GM21619 (cell line): ENCODE measurements around the gene NEK8.

ENCODE experiments used
- ATAC-seq: cut with Tn5 transposase; IDR thresholded peaks from one replicate; pipeline ENCODE4 v1.9.1; 2021; ENCODE audit not compliant: unreplicated experiment

NEK8 gene

GRCh38 chr17:28728364-28729200 is at the start of gene NEK8:
TSS of gene NEK8 (plus strand) at chr17:28728788. CDS start at chr17:28728814, 26 bp downstream.
- ATAC-seq, result peak; percentile 29

GRCh38 chr17:28682655-28683054 is 45.9 kb upstream of the NEK8 start:
- no peak for ATAC-seq

GRCh38 chr17:28684963-28685362 is 43.6 kb upstream of the NEK8 start:
- no peak for ATAC-seq

GRCh38 chr17:28685366-28685765 is 43.2 kb upstream of the NEK8 start:
- no peak for ATAC-seq

DNA sequence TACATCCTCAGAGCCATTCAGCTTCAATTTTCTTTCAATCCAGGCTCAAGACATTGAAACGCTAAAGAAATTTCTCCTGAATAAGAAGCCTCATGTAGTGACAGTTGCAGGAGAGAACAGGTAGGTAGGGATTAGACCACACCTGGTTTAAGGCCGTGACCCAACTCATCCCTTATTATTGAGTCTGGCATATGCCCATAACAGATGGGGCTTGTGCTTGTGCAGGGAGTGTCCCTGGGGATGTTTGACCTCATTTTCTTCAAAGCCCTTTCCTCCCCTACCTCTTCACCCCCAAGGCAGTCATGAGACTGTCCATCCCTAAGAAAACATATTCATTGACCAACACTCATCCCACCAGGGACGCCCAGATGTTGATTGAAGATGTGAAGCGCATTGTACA is 42.3 kb upstream of the NEK8 start:
- ATAC-seq, result no peak

GRCh38 chr17:28688481-28688880 is 40.1 kb upstream of the NEK8 start:
- ATAC-seq, result no peak

GRCh38 chr17:28689011-28689410 is 39.6 kb upstream of the NEK8 start:
- ATAC-seq, result no peak

DNA sequence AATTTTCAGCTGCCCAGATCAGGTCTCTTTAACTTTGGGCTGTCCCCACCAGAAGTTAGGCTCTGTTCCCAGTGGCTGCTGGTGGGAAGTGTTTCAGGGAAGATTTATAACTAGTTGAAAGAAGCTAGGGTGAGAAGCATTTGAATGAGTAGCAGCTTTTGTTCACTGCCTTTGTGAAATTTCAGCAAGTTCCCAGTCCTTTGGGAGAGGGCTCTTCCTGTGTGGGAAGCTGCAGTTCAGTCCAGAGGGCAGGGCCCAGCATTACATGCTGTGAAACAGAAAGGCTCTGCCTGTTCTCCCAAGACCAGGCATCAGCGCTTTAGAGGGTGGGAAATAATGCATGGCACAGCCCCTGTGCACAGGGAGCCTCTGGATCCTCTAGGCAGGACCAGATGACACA is 34.7 kb upstream of the NEK8 start:
- ATAC-seq, result no peak

- ATAC-seq, result no peak
These were observed 30.2 kb upstream of the NEK8 start for GRCh38 chr17:28698253-28698941.

DNA sequence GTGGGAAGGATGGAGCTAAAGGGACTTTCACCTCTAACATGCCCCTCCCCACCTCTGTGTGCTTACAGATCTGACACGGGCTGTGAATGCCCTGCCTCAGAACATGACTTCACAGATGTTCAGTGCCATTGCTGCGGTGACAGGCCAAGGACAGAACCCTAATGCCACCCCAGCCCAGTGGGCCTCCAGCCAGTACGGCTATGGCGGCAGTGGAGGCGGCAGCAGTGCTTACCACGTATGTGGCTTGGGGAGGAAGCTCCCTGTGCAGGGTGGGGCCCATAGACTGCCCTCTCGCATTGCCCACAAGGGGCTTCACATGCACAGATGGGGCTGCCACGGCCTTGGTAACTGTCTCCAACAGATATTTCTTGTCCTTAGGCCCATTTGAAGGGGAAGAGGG is 28.3 kb upstream of the NEK8 start:
- no peak for ATAC-seq

GRCh38 chr17:28700830-28701492 is 27.6 kb upstream of the NEK8 start:
- no peak for ATAC-seq

GRCh38 chr17:28702026-28702751 is 26.4 kb upstream of the NEK8 start:
- no peak for ATAC-seq

- ATAC-seq, result no peak
These were observed 25.8 kb upstream of the NEK8 start for GRCh38 chr17:28702752-28703150.

- no peak for ATAC-seq
These were observed 24.9 kb upstream of the NEK8 start for GRCh38 chr17:28703552-28704218.

- no peak for ATAC-seq
These were observed 24.2 kb upstream of the NEK8 start for GRCh38 chr17:28704219-28704858.

DNA sequence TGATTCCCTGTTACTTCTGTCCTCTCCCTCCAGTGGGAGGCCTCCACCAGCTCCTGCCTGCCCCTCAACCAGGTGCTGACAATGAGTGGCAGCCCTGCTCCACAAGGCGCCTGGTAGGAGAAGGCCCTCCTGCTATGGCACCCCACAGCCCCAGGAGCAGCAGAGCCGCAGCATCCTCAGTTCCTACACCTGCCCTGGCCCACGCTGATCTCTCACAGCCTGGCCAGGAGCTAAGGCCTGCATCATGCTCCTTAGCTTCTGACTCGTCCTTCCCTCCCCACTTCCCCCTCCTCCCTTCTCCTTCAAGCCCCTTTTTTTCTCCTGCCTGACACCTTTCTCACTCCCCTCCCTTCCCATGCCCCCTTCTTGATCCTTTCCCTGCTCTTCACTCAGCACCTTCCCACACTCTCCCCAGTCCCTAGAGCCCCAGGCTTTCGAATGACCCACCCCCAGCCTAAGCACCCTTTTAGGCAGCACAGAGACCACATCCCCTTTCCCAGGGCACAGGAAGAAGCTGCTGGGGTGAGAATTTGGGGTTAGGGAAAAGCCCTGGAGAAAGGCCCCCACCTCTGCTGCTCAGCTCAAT is 23.4 kb upstream of the NEK8 start:
- no peak for ATAC-seq

DNA sequence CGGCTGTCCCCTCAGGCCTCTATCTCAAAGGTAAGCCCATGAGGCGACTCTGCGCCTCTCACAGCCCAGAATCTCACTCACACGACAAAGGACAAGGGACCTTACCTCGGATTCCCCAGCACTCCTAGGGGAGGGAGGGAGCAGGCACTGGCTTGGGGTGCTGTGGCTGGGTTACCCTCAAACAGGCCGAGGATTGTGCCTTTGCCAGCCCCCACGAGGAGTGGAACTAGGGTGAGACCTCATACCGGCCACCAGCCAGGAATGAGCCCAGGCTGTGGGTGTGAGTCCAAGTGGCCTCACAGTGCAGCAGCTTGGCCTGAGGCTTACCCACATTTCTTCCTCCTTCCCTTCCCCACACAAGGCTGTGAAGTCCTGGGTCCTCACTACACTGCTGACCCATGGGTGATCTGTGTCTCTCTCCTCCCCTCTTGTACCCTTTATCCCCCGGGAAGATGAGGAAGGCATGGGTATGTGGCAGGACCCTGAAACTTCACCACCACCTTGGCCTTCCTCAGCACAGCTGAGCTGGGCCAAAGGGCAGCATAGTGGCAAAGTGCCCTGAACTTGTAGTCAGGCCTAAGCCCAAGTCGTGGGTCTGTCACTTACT is 22.8 kb upstream of the NEK8 start:
- ATAC-seq, result no peak

GRCh38 chr17:28706471-28707338 is 21.9 kb upstream of the NEK8 start:
- ATAC-seq, result no peak
